Mucosa of rectum (tissue), 2 donors: Measurements from ENCODE around the gene WSB2.
A peak's percentile ranks its signal among the peaks of the same experiment; 100 is the strongest.

Source experiments
- H3K27ac ChIP-seq, 2 donors: one replicate each; pipeline ENCODE4 v1.7.0; 2013; ENCODE audit warnings: inconsistent platforms in 2 of 2, low read depth in 2 of 2, low read length in 2 of 2
- H3K27me3 ChIP-seq, 2 donors: one replicate each; pipeline ENCODE4 v1.7.0; 2013; ENCODE audit warnings: low read length in 2 of 2; ENCODE audit not compliant: control insufficient read depth in 2 of 2, insufficient read depth in 2 of 2
- H3K36me3 ChIP-seq, 2 donors: one replicate each; pipeline ENCODE4 v1.7.0; 2013; ENCODE audit warnings: low read length in 2 of 2; ENCODE audit not compliant: control insufficient read depth in 2 of 2, insufficient read depth in 2 of 2
- H3K4me1 ChIP-seq, 2 donors: one replicate each; pipeline ENCODE4 v1.7.0; 2013; ENCODE audit warnings: low read length in 2 of 2, mild to moderate bottlenecking in 1 of 2; ENCODE audit not compliant: control insufficient read depth in 2 of 2, insufficient read depth in 2 of 2
- H3K4me3 ChIP-seq, 2 donors: one replicate each; pipeline ENCODE4 v1.7.0; 2013; ENCODE audit warnings: low read length in 2 of 2
- H3K9ac ChIP-seq, 2 donors: one replicate each; pipeline ENCODE4 v1.7.0; 2013; ENCODE audit warnings: low read length in 2 of 2, low read depth in 1 of 2, mild to moderate bottlenecking in 1 of 2
- H3K9me3 ChIP-seq, 2 donors: one replicate each; pipeline ENCODE4 v1.7.0; 2013; ENCODE audit warnings: low read length in 2 of 2; ENCODE audit not compliant: control insufficient read depth in 2 of 2
- donor health status: healthy.
- donor health status: Normal muscosa, but diverticular disease.

WSB2 gene

GRCh38 chr12:118061011-118061872 lies at the start of gene WSB2:
WSB2 (minus strand) TSS chr12:118061179; CDS start chr12:118061048, 131 bp downstream.
- peak within 1 kb of the TSS; percentile 90 to 94 for H3K4me3 ChIP-seq
- H3K9ac ChIP-seq: peak within 1 kb of the TSS; percentile 93 to 98
- H3K4me1 ChIP-seq: peaks cover 33 to 37% of the 10 kb centered on the region in 2 donors
- no peaks in the 10 kb centered on the region for H3K36me3 ChIP-seq
- H3K27ac ChIP-seq: peak within 1 kb of the TSS; percentile 87 to 96
- no peaks in the 10 kb centered on the region for H3K9me3 ChIP-seq
- H3K27me3 ChIP-seq: no peaks in the 10 kb centered on the region

DNA sequence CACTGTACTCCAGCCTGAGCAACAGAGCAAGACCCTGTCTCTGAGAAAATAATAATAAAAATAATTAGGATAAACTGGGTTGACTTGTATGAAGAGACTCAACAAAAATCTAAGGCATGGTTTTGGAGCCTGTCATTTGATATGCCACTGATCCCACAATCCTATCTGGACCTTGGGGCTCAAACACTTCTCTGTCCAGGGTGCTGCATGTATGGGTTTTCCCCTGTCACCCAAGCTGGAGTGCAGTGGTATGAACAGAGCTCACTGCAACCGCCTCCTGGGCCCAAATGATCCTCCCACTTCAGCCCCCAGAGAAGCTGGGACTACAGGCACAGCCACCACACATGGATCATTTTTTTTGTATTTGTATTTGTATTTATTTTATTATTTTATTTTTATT lies 48.1 kb upstream of the WSB2 start:
- H3K27ac ChIP-seq: no peak overlapping the region
- no peak overlapping the region for H3K4me3 ChIP-seq
- no peaks in the 10 kb centered on the region for H3K27me3 ChIP-seq
- no peaks in the 10 kb centered on the region for H3K9me3 ChIP-seq
- H3K36me3 ChIP-seq: no peaks in the 10 kb centered on the region
- no peak overlapping the region for H3K9ac ChIP-seq
- peaks cover 4 to 7% of the 10 kb centered on the region in 2 donors for H3K4me1 ChIP-seq

DNA sequence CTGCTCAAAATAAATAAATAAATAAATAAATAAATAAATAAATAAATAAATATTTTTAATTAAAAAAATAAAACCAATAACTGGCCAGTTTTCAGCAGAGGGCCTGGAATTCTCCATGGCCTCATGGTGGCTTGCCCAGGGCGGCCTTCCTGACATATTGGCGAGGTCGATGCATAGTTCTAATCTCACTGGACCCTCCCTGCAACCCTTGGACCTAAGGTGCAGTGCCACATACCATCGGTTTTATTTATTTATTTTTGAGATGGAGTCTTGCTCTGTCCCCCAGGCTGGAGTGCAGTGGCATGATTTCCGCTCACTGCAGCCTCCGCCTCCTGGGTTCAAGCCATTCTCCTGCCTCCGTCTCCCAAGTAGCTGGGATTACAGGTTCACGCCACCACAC lies 46.7 kb upstream of the WSB2 start:
- H3K9ac ChIP-seq: no peak overlapping the region
- no peak overlapping the region for H3K27ac ChIP-seq
- H3K27me3 ChIP-seq: no peaks in the 10 kb centered on the region
- H3K36me3 ChIP-seq: no peaks in the 10 kb centered on the region
- H3K4me1 ChIP-seq: peaks cover 6 to 7% of the 10 kb centered on the region in 2 donors
- no peak overlapping the region for H3K4me3 ChIP-seq
- H3K9me3 ChIP-seq: no peaks in the 10 kb centered on the region

DNA sequence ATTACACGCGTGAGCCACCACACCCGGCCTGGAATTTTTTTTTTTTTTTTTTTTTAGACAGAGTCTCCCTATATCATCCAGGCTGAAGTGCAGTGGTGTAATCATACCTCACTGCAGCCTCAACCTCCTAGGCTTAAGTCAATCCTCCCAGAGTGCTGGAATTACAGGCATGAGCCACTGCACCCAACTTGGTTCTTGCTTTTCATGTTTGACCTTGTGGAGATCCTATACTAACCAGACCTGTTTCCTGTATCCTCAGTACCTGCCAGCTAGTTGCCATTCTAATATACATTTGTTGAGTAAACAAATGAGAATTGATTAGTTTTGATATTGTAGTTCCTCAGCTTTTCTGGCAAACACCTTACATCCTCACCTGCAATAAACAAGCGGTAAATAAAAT lies 46.0 kb upstream of the WSB2 start:
- Histone ChIP-seq H3K4me3 (no peak overlapping the region), H3K27ac (no peak overlapping the region), H3K9me3 (no peaks in the 10 kb centered on the region), H3K4me1 (peaks cover 10 to 14% of the 10 kb centered on the region in 2 donors), H3K27me3 (no peaks in the 10 kb centered on the region), H3K36me3 (no peaks in the 10 kb centered on the region), H3K9ac (no peak overlapping the region)

DNA sequence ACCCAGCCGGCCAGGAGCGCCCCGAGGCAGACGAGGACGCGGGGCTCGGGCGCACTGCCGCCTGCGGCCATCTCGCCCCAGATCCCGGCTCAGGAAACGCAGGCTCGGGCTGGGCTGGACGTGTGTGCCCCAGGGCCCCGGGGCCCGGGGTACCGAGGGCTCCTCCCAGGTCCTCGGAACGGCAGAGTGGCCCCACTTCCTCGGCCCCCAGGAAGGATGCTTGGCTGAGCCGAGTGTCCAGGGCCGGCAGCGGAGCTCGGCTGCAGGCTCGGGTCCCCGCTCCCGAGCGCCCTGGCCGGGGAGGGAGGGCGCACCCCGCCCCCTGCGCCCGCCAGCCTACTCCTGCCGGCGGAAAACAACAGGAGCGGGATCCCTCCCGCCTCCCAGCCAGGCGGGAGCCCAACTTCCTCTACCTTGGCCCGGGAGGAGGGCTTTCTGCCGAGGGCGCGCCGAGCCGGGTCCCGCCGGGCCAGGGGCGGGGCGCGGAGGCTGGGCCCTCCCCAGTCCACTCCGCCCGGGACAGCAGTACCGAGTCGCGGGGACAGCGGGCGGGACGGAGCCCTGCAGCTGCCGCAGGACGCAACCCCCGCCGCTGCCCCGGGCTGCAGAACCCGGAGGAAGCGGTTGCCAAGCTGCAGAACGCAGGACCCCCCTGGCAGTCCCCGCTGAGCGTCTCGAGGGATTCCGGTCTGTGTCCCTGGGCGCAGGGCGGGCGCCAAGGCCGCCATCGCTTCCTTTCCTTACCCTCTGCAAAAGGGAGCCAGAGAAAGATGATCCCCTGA lies 42.8 kb upstream of the WSB2 start, which contains the start of gene VSIG10:
Gene VSIG10 (minus strand): TSS at position 411 of the 782 bp plus-strand sequence. CDS start 340 bp downstream, at position 71.
- H3K4me1 ChIP-seq: peaks cover 15 to 22% of the 10 kb centered on the region in 2 donors
- H3K27ac ChIP-seq: peak within 1 kb of the TSS; percentile 90 to 93
- peak within 1 kb of the TSS; percentile 80 to 83 for H3K9ac ChIP-seq
- H3K27me3 ChIP-seq: no peaks in the 10 kb centered on the region
- H3K36me3 ChIP-seq: no peaks in the 10 kb centered on the region
- H3K9me3 ChIP-seq: no peaks in the 10 kb centered on the region
- peak within 1 kb of the TSS; percentile 72 to 81 for H3K4me3 ChIP-seq

DNA sequence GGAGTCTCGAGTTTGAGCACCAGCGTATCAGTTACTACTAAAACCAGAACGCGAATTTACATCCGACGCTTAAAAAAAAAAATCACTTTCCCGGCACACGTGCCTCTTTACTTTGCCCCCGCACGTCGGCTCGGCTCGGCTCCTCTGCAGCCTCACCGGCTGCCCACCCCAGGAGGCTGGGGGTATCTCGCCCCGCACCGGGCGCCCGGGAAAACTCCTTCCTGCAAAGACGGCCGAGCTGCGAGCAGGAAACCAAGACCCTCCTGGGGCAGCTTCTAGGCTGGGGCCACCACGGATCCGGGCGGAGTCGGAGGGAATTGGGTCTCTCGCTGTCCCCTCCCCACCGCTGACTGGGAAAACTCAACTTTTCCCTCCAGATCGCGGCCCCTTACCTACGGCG lies 42.2 kb upstream of the WSB2 start:
- no peaks in the 10 kb centered on the region for H3K27me3 ChIP-seq
- H3K36me3 ChIP-seq: no peaks in the 10 kb centered on the region
- H3K27ac ChIP-seq: peak overlapping the region; percentile 90 to 93
- peak overlapping the region; percentile 80 to 83 for H3K9ac ChIP-seq
- peaks cover 15 to 26% of the 10 kb centered on the region in 2 donors for H3K4me1 ChIP-seq
- no peaks in the 10 kb centered on the region for H3K9me3 ChIP-seq
- H3K4me3 ChIP-seq: peak overlapping the region; percentile 72 to 81

GRCh38 chr12:118102609-118103008 lies 41.6 kb upstream of the WSB2 start:
- Histone ChIP-seq H3K4me1 (peaks cover 17 to 29% of the 10 kb centered on the region in 2 donors), H3K36me3 (no peaks in the 10 kb centered on the region), H3K9ac (peak overlapping the region; percentile 26 to 80), H3K27me3 (no peaks in the 10 kb centered on the region), H3K27ac (peak overlapping the region; percentile 90 to 93), H3K9me3 (no peaks in the 10 kb centered on the region), H3K4me3 (peak overlapping the region; percentile 72 to 81)

GRCh38 chr12:118102070-118102469 lies 41.1 kb upstream of the WSB2 start:
- H3K27ac ChIP-seq: no peak overlapping the region
- no peak overlapping the region for H3K9ac ChIP-seq
- no peaks in the 10 kb centered on the region for H3K27me3 ChIP-seq

GRCh38 chr12:118101051-118101450 lies 40.1 kb upstream of the WSB2 start:
- Histone ChIP-seq H3K4me1 (peaks cover 17 to 29% of the 10 kb centered on the region in 2 donors), H3K9ac (no peak overlapping the region), H3K36me3 (no peaks in the 10 kb centered on the region), H3K4me3 (no peak overlapping the region), H3K27me3 (no peaks in the 10 kb centered on the region), H3K9me3 (no peaks in the 10 kb centered on the region), H3K27ac (no peak overlapping the region)

More at GRCh38 chr12:118102070-118102469, 41.1 kb upstream of the WSB2 start:
- Histone ChIP-seq H3K36me3 (no peaks in the 10 kb centered on the region), H3K9me3 (no peaks in the 10 kb centered on the region), H3K4me3 (peak overlapping the region; percentile 72 to 81), H3K4me1 (peaks cover 17 to 29% of the 10 kb centered on the region in 2 donors)
